ENCODE measurements around the gene LSM14A. TPM values are rescaled to one million over a fixed set of nuclear protein-coding genes. Genes with fewer than 3 reads are reported as not detected.
A peak's percentile ranks its signal among the peaks of the same experiment; 100 is the strongest.

LSM14A gene
- total and polyA plus RNA-seq, 9 of the 15 experiments (the other 6 are each of a cell fraction or from before 2014, with no cell fraction given): 19.5 to 150 (median 95.1) TPM

- TF ChIP-seq ZNF146 (CRISPR knock-in tag; IDR thresholded peaks at IDR 0.05; ENCODE audit: unreplicated experiment) (no peak), ZBTB17 (CRISPR knock-in tag; IDR thresholded peaks at IDR 0.05) (no peak), BRCA1 (IDR thresholded peaks at IDR 0.05) (no peak), BRCA1 (CRISPR knock-in tag; IDR thresholded peaks at IDR 0.05) (no peak), SRSF7 (optimal IDR thresholded peaks at IDR 0.05; ENCODE audit: low read depth, low read length) (no peak), KHSRP (IDR thresholded peaks at IDR 0.05) (no peak), WHSC1 (IDR thresholded peaks at IDR 0.05; ENCODE audit: low read length) (no peak), RBM25 (IDR thresholded peaks at IDR 0.05; ENCODE audit: low read depth, low read length, severe bottlenecking) (no peak), TCF3 (CRISPR knock-in tag; IDR thresholded peaks at IDR 0.05) (no peak), SMARCB1 (IDR thresholded peaks at IDR 0.05; ENCODE audit: insufficient read length, low read depth) (no peak), ASH1L (IDR thresholded peaks at IDR 0.05; ENCODE audit: borderline replicate concordance, low read depth, partially characterized antibody) (no peak), ETS2 (tag; IDR thresholded peaks at IDR 0.05; ENCODE audit: borderline replicate concordance, poor library complexity, severe bottlenecking) (no peak), TEAD4 (IDR thresholded peaks at IDR 0.05; ENCODE audit: low read length) (0 out of 2 replicates have a peak, but pooled peaks have one; percentile 10), TEAD4 (CRISPR knock-in tag; IDR thresholded peaks at IDR 0.05; ENCODE audit: borderline replicate concordance) (no peak), BMI1 (IDR thresholded peaks at IDR 0.05; ENCODE audit: low read length) (no peak), CREB1 (IDR thresholded peaks at IDR 0.05) (no peak), CREB1 (CRISPR knock-in tag; IDR thresholded peaks at IDR 0.05) (no peak), PRPF4 (IDR thresholded peaks at IDR 0.05; ENCODE audit: insufficient read depth, low read depth, low read length, poor library complexity, severe bottlenecking) (no peak), MAFG (tag; conservative IDR thresholded peaks at IDR 0.05) (no peak), TAF1 (IDR thresholded peaks at IDR 0.05; ENCODE audit: control insufficient read depth, extremely low read depth, insufficient read depth, low read length, severe bottlenecking) (no peak), SREBF1 (IDR thresholded peaks at IDR 0.05; ENCODE audit: borderline replicate concordance, low read depth, low read length) (no peak), TBP (optimal IDR thresholded peaks at IDR 0.05; ENCODE audit: low read depth, low read length) (no peak), POLR2H (tag; IDR thresholded peaks at IDR 0.05; ENCODE audit: low read depth) (no peak), ATF3 (IDR thresholded peaks at IDR 0.05) (peak; percentile 82), ATF3 (CRISPR knock-in tag; conservative IDR thresholded peaks at IDR 0.05) (no peak), TAF7 (tag; IDR thresholded peaks at IDR 0.05) (no peak), SIN3B (IDR thresholded peaks at IDR 0.05; ENCODE audit: low read depth) (no peak), ZNF589 (CRISPR knock-in tag; IDR thresholded peaks at IDR 0.05; ENCODE audit: low read depth) (no peak), ZNF76 (CRISPR knock-in tag; IDR thresholded peaks at IDR 0.05; ENCODE audit: borderline replicate concordance) (no peak)
- TF ChIP-seq, protein P1, sequence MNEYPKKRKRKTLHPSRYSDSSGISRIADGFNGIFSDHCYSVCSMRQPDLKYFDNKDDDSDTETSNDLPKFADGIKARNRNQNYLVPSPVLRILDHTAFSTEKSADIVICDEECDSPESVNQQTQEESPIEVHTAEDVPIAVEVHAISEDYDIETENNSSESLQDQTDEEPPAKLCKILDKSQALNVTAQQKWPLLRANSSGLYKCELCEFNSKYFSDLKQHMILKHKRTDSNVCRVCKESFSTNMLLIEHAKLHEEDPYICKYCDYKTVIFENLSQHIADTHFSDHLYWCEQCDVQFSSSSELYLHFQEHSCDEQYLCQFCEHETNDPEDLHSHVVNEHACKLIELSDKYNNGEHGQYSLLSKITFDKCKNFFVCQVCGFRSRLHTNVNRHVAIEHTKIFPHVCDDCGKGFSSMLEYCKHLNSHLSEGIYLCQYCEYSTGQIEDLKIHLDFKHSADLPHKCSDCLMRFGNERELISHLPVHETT (CRISPR knock-in tag; conservative IDR thresholded peaks at IDR 0.05 in 1 of 2, IDR thresholded peaks at IDR 0.05 in 1 of 2): no peak
Observed at GRCh38 chr19:34269968-34270621, 97.8 kb downstream of the LSM14A start (continued).

Data from K562 (cell line).